HG03139 (cell line): Measurements from ENCODE around the gene WDR11.
A peak's percentile ranks its signal among the peaks of the same experiment; 100 is the strongest.

Experiments
- ATAC-seq: cut with Tn5 transposase; IDR thresholded peaks from one replicate; pipeline ENCODE4 v1.9.1; 2021; ENCODE audit not compliant: unreplicated experiment

Gene WDR11

GRCh38 chr10:120850911-120851865 lies at the start of gene WDR11:
Gene WDR11 (plus strand): TSS chr10:120851362. CDS start chr10:120851421, 59 bp downstream.
- peak; percentile 98 for ATAC-seq

- ATAC-seq, result no peak
These were observed 48.2 kb upstream of the WDR11 start for GRCh38 chr10:120802935-120803334.

- no peak for ATAC-seq
These were observed 47.2 kb upstream of the WDR11 start for GRCh38 chr10:120803972-120804371.

GRCh38 chr10:120805014-120805812 lies 45.9 kb upstream of the WDR11 start:
- ATAC-seq, result no peak

- ATAC-seq, result no peak
These were observed 45.1 kb upstream of the WDR11 start for GRCh38 chr10:120806081-120806480.

GRCh38 chr10:120810298-120810697 lies 40.9 kb upstream of the WDR11 start:
- ATAC-seq, result no peak

- ATAC-seq, result no peak
These were observed 38.1 kb upstream of the WDR11 start for GRCh38 chr10:120813085-120813484.

GRCh38 chr10:120818301-120818700 lies 32.9 kb upstream of the WDR11 start:
- ATAC-seq, result no peak

- ATAC-seq, result no peak
These were observed 31.8 kb upstream of the WDR11 start for GRCh38 chr10:120819366-120819765.

- no peak for ATAC-seq
These were observed 27.9 kb upstream of the WDR11 start for GRCh38 chr10:120823266-120823665.

- ATAC-seq, result no peak
These were observed 26.3 kb upstream of the WDR11 start for GRCh38 chr10:120824881-120825309.

- ATAC-seq, result no peak
These were observed 25.0 kb upstream of the WDR11 start for GRCh38 chr10:120825878-120826769.

- ATAC-seq, result peak; percentile 56
These were observed 23.8 kb upstream of the WDR11 start for GRCh38 chr10:120827251-120827875.

- no peak for ATAC-seq
These were observed 22.3 kb upstream of the WDR11 start for GRCh38 chr10:120828763-120829319.

GRCh38 chr10:120832106-120832505 lies 19.1 kb upstream of the WDR11 start:
- ATAC-seq, result no peak

GRCh38 chr10:120833222-120833928 lies 17.8 kb upstream of the WDR11 start:
- ATAC-seq, result no peak

- ATAC-seq, result no peak
These were observed 15.6 kb upstream of the WDR11 start for GRCh38 chr10:120835603-120836002.

- no peak for ATAC-seq
These were observed 12.2 kb upstream of the WDR11 start for GRCh38 chr10:120838941-120839340.

- ATAC-seq, result no peak
These were observed 9.5 kb upstream of the WDR11 start for GRCh38 chr10:120841522-120842189.
